DND-41 (cell line): ENCODE data around the gene CDKN1A.

Source experiments
- ATAC-seq: fragments of 200-7000 bp; cut with Tn5 transposase; 3 replicates; pipeline ENCODE4 v1.9.1; 2021; ENCODE audit warnings: low read depth; ENCODE audit not compliant: insufficient read depth
- DNase-seq: peaks from one replicate; pipeline ENCODE4 v3.0.0-alpha.2; 2020
- H2AFZ ChIP-seq: 2 replicates; pipeline ENCODE4 v1.6.0; 2012; ENCODE audit warnings: low read depth, low read length
- H3K27ac ChIP-seq: 2 replicates; pipeline ENCODE4 v1.5.1; 2012; ENCODE audit warnings: low read length, inconsistent platforms
- H3K27me3 ChIP-seq: fragments of 200-600 bp; sonication (generic); 2 replicates; pipeline ENCODE4 v1.6.0; 2012; ENCODE audit warnings: low read length, mild to moderate bottlenecking, inconsistent platforms; ENCODE audit not compliant: insufficient read depth, poor library complexity
- H3K36me3 ChIP-seq: 2 replicates; pipeline ENCODE4 v1.5.1; 2012; ENCODE audit warnings: low read length, inconsistent platforms; ENCODE audit not compliant: insufficient read depth
- H3K4me1 ChIP-seq: 2 replicates; pipeline ENCODE4 v1.5.1; 2012; ENCODE audit warnings: mild to moderate bottlenecking, low read length; ENCODE audit not compliant: insufficient read depth
- H3K4me2 ChIP-seq: 2 replicates; pipeline ENCODE4 v1.6.0; 2012; ENCODE audit warnings: mild to moderate bottlenecking, moderate library complexity, low read length, inconsistent platforms; ENCODE audit not compliant: insufficient read depth
- H3K4me3 ChIP-seq, 2 experiments: fragments of 200-600 bp in 1 of 2; shearing (Covaris generic) in 1 of 2; 2 replicates each; pipeline ENCODE4 v1.5.1; 2012 to 2016; ENCODE audit warnings: inconsistent platforms in 2 of 2, low read length in 2 of 2, mild to moderate bottlenecking in 2 of 2, low read depth in 1 of 2, moderate library complexity in 1 of 2
- H3K79me2 ChIP-seq: 2 replicates; pipeline ENCODE4 v1.6.0; 2012; ENCODE audit warnings: low read length, inconsistent platforms; ENCODE audit not compliant: insufficient read depth
- H3K9ac ChIP-seq: 2 replicates; pipeline ENCODE4 v1.6.0; 2012; ENCODE audit warnings: low read depth, mild to moderate bottlenecking, inconsistent platforms, low read length, moderate library complexity
- H3K9me3 ChIP-seq: 2 replicates; pipeline ENCODE4 v1.5.1; 2012; ENCODE audit warnings: low read length, moderate library complexity, mild to moderate bottlenecking, inconsistent platforms; ENCODE audit not compliant: insufficient read depth, severe bottlenecking
- H4K20me1 ChIP-seq: 2 replicates; pipeline ENCODE4 v1.6.0; 2012; ENCODE audit warnings: low read length; ENCODE audit not compliant: insufficient read depth
- EZH2 ChIP-seq: IDR thresholded peaks from 3 replicates; pipeline ENCODE4 v1.6.1; 2012; ENCODE audit warnings: borderline replicate concordance, low read depth, mild to moderate bottlenecking, moderate library complexity, low read length, inconsistent platforms; ENCODE audit not compliant: severe bottlenecking
- TF ChIP-seq, protein P1 (sequence below): IDR thresholded peaks from 2 replicates; pipeline ENCODE4 v1.5.1; 2012; ENCODE audit warnings: borderline replicate concordance, low read length, moderate library complexity, mild to moderate bottlenecking; ENCODE audit not compliant: poor library complexity, severe bottlenecking; ENCODE audit errors: extremely low read depth

The CDKN1A gene

DNA sequence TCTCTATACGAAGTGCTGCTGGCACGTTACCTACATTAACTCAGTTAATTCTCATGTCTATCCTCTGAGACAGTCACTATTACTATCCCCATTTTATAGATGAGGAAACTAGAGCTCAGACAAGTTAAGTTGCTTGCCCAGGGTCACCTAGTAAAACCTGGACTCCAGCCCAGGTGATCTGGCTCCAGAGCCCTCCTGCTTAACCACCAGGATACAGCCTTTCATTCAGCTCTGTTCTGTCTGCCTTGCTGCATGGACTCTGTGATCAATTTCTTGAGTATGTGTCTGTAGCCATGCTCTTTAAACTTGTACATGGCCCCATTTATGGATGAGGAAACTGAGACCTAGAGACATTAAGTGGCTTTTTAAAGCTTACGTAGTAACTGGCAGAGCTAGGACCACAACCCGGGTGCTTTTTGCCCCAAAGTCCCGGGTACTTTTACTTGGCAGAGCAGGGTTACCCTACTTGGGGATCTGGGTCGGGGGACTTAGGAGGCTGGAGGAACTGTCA lies 4.7 kb downstream of the CDKN1A start:
- no peaks in the 10 kb centered on the region for H3K9me3 ChIP-seq
- peaks cover 28% of the 10 kb centered on the region for H3K27me3 ChIP-seq
- peaks cover 23% of the 10 kb centered on the region for H3K79me2 ChIP-seq
- TF ChIP-seq, protein P1, sequence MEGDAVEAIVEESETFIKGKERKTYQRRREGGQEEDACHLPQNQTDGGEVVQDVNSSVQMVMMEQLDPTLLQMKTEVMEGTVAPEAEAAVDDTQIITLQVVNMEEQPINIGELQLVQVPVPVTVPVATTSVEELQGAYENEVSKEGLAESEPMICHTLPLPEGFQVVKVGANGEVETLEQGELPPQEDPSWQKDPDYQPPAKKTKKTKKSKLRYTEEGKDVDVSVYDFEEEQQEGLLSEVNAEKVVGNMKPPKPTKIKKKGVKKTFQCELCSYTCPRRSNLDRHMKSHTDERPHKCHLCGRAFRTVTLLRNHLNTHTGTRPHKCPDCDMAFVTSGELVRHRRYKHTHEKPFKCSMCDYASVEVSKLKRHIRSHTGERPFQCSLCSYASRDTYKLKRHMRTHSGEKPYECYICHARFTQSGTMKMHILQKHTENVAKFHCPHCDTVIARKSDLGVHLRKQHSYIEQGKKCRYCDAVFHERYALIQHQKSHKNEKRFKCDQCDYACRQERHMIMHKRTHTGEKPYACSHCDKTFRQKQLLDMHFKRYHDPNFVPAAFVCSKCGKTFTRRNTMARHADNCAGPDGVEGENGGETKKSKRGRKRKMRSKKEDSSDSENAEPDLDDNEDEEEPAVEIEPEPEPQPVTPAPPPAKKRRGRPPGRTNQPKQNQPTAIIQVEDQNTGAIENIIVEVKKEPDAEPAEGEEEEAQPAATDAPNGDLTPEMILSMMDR = no peak
- H3K36me3 ChIP-seq = peaks cover 30% of the 10 kb centered on the region
- H3K4me3 ChIP-seq = no peak overlapping the region
- H3K4me1 ChIP-seq = peaks cover 60% of the 10 kb centered on the region
- no peak for ATAC-seq
- peak overlapping the region; percentile 40 for H3K4me2 ChIP-seq
- no peak for DNase-seq
- H2AFZ ChIP-seq = no peak overlapping the region
- H3K27ac ChIP-seq = peak overlapping the region; percentile 82
- peak overlapping the region; percentile 35 for H3K9ac ChIP-seq
- peaks cover 9% of the 10 kb centered on the region for H4K20me1 ChIP-seq

DNA sequence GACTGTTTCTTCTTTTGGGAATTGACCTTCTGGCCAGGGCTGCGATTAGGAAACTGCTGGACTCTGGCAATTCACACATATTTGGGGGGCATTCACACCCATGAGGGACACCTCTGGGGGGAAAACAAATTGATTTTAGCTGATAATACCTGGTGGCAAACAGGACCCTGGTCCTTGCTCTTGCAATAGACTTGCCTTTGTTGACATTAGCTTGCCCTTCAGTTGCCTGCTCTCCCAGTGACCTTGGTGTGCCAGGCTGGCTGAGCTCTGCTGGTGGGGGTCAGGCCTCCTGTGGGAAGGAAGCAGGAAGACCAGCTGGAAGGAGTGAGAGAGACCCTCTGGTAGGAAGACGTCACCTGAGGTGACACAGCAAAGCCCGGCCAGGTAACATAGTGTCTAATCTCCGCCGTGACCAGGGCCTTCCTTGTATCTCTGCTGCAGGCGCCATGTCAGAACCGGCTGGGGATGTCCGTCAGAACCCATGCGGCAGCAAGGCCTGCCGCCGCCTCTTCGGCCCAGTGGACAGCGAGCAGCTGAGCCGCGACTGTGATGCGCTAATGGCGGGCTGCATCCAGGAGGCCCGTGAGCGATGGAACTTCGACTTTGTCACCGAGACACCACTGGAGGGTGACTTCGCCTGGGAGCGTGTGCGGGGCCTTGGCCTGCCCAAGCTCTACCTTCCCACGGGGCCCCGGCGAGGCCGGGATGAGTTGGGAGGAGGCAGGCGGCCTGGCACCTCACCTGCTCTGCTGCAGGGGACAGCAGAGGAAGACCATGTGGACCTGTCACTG lies 5.3 kb downstream of the CDKN1A start:
- peaks cover 54% of the 10 kb centered on the region for H3K4me1 ChIP-seq

DNA sequence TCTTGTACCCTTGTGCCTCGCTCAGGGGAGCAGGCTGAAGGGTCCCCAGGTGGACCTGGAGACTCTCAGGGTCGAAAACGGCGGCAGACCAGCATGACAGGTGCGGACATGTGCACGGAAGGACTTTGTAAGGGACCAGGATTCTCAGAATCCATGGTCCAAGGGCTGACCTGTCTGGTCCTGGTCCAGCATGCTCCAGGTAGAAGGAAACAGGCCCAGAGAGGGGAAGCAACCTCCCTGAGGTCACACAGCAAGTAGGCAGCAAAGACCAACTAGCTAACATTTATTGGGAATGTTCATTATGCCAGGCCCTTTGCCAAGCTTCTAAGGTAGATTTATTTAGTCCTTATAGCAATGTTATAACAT lies 5.9 kb downstream of the CDKN1A start:
- Histone ChIP-seq H4K20me1 (peaks cover 2% of the 10 kb centered on the region), H3K4me1 (peaks cover 48% of the 10 kb centered on the region), H3K27ac (peak overlapping the region; percentile 2; the same call in 1 of the 2 replicates)

More for the DNA sequence above, 5.3 kb downstream of the CDKN1A start:
- Histone ChIP-seq H3K36me3 (peaks cover 30% of the 10 kb centered on the region), H3K9me3 (no peaks in the 10 kb centered on the region), H3K27me3 (peaks cover 21% of the 10 kb centered on the region), H3K27ac (peak overlapping the region; percentile 82), H3K4me3 (no peak overlapping the region), H2AFZ (no peak overlapping the region), H3K9ac (peak overlapping the region; percentile 35), H3K79me2 (peaks cover 23% of the 10 kb centered on the region), H3K4me2 (peak overlapping the region; percentile 40; the same call in 1 of the 2 replicates), H4K20me1 (peaks cover 6% of the 10 kb centered on the region)
- ATAC-seq = no peak
- DNase-seq = no peak
- TF ChIP-seq, protein P1 = no peak
- no peak for TF ChIP-seq EZH2

More for the DNA sequence above, 5.9 kb downstream of the CDKN1A start:
- peaks cover 15% of the 10 kb centered on the region for H3K27me3 ChIP-seq
- peaks cover 18% of the 10 kb centered on the region for H3K79me2 ChIP-seq
- no peak overlapping the region for H3K4me2 ChIP-seq
- ATAC-seq (no peak), DNase-seq (no peak)
- H2AFZ ChIP-seq = no peak overlapping the region
- H3K36me3 ChIP-seq = peaks cover 30% of the 10 kb centered on the region
- no peak overlapping the region for H3K4me3 ChIP-seq
- TF ChIP-seq, protein P1 = no peak
- no peak for TF ChIP-seq EZH2
- H3K9me3 ChIP-seq = no peaks in the 10 kb centered on the region
- H3K9ac ChIP-seq = no peak overlapping the region
